ENCODE results near the gene MED22.

MED22 gene

DNA sequence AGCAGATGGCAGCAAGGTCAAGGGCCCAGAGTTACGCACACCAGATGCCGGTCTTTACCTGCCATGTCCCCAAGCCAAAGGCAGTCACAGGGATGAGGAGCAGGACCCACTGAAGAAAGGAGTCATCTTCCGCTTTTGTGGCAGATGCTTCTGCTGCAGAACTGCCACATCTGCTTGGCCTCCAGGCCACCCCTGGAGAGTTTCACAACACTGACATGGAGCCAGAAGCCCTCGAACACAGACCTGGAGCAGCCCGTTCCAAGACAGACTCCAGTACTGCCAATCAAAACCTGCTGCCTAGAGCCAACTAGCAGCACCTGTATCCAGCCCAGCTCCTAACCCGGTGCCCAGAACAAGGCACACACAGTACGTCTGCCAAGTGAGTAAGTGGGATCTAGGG lies 6.8 kb upstream of the MED22 start:
- no peak overlapping the region for H3K4me3 ChIP-seq (ENCODE audit: low read length)
- DNase-seq (ENCODE audit: low read depth): no peak
- TF ChIP-seq, protein P1, sequence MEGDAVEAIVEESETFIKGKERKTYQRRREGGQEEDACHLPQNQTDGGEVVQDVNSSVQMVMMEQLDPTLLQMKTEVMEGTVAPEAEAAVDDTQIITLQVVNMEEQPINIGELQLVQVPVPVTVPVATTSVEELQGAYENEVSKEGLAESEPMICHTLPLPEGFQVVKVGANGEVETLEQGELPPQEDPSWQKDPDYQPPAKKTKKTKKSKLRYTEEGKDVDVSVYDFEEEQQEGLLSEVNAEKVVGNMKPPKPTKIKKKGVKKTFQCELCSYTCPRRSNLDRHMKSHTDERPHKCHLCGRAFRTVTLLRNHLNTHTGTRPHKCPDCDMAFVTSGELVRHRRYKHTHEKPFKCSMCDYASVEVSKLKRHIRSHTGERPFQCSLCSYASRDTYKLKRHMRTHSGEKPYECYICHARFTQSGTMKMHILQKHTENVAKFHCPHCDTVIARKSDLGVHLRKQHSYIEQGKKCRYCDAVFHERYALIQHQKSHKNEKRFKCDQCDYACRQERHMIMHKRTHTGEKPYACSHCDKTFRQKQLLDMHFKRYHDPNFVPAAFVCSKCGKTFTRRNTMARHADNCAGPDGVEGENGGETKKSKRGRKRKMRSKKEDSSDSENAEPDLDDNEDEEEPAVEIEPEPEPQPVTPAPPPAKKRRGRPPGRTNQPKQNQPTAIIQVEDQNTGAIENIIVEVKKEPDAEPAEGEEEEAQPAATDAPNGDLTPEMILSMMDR (conservative IDR thresholded peaks at IDR 0.05; ENCODE audit: low read length): no peak

DNA sequence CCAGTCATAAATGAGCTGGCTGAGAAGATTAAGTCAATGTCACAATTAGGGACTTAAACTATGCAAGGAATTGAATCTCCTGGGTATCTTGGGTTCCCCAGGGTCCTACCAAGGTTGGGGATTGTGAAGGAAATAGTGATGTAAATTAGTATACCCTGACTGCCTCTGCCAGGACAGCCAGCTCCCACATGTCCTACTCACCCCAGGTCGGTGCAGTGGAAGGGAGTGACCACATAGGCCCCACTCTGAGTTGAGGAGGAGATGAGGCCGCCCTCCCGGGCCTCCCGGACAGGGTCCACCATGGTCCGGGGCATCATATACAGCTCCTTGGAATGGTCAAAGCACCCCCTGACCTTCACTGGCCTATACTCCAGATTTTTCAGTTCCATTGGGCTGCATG lies 5.6 kb upstream of the MED22 start:
- DNase-seq (ENCODE audit: low read depth): no peak
- TF ChIP-seq, protein P1 (conservative IDR thresholded peaks at IDR 0.05; ENCODE audit: low read length): no peak
- H3K4me3 ChIP-seq (ENCODE audit: low read length): no peak overlapping the region

DNA sequence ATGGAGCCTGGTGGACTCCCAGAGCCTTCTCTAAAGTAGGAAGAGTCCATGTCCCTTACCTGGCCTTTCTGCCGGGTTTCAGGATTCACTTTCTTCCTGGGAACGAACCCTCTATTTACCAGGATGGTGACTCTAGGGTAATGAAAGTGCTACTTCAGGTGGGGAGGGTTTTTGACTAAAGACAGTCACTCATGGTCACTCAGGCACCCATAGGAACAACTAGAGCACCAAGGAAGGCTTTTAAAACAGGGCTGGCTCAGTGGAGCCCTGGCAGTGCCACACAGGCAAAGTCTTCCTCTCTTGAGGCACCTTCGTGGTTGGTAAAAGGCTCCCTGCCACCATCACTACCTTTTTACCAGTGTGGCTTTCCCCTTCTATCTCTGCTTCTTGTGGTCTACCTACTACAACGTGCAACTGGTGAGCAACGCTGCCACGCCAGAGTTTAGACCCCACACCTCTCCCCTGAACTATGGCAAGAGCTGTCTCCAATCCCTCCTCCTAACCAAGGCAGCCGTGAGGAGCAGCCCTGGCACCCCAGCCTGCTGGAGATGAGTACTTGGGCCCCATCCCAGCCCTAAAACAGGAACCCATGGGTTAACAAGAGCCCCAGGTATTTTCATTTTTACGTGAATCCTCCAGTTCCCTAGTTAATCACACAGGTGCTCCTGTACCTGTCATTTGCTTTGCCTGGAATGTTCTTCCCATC lies 4.9 kb upstream of the MED22 start:
- no peak overlapping the region for H3K4me3 ChIP-seq (ENCODE audit: low read length)
- TF ChIP-seq, protein P1 (conservative IDR thresholded peaks at IDR 0.05; ENCODE audit: low read length): no peak
- no peak for DNase-seq (ENCODE audit: low read depth)

DNA sequence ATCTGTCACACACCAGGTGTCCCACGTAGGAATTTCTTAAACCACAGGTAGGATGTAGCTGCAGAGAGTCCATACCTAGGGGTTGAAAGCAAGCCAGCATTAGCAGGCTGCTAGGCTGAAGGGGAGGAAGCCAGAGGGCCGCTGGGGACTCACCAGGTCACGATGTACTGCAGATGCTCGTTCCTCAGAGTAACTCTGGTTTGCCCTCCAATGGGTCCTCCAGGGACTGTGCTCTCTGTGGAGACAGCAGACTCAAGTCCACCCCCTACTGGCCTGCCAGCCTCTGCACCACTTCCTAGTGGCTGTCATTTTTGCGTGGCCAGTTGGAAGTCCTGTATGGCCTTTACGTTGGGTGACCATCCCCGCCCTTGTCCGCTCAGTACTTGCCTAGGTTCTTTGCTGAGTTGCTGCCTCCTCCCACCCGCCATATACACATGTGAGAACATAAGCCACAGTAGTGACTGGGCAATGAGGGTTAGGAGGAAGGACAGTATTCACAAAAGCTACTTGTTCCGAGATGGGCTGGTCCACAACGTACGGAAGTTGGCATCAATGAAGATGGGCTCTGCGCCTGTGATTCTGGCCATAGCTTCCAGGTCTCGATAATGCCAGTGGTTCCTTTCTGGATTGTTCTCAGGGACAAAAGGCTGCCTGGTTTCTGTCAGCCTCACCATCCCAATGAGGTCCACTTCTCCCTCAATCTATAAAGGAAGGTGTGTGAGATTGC lies 4.1 kb upstream of the MED22 start:
- DNase-seq (ENCODE audit: low read depth): peak; percentile 65
- no peak overlapping the region for H3K4me3 ChIP-seq (ENCODE audit: low read length)
- TF ChIP-seq, protein P1 (conservative IDR thresholded peaks at IDR 0.05; ENCODE audit: low read length): peak; percentile 66

DNA sequence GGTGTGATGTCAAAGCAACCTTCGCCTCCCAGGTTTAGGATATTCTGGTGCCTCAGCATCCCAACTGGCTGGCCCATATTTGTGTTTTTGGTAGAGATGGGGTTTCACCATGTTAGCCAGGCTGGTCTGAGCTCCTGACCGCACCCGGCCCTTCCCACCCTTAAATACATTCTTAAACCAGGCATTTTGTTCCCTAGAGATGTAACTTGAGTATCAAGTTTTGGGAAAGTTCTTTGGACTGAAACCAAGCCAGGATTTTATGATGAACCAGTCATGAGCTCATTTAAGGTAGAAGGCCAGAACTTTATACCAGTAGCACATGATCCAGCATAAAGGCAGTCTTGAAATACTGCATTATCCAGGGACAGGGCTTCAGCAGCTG lies 3.6 kb upstream of the MED22 start:
- TF ChIP-seq, protein P1 (conservative IDR thresholded peaks at IDR 0.05; ENCODE audit: low read length): no peak
- no peak for DNase-seq (ENCODE audit: low read depth)
- no peak overlapping the region for H3K4me3 ChIP-seq (ENCODE audit: low read length)

DNA sequence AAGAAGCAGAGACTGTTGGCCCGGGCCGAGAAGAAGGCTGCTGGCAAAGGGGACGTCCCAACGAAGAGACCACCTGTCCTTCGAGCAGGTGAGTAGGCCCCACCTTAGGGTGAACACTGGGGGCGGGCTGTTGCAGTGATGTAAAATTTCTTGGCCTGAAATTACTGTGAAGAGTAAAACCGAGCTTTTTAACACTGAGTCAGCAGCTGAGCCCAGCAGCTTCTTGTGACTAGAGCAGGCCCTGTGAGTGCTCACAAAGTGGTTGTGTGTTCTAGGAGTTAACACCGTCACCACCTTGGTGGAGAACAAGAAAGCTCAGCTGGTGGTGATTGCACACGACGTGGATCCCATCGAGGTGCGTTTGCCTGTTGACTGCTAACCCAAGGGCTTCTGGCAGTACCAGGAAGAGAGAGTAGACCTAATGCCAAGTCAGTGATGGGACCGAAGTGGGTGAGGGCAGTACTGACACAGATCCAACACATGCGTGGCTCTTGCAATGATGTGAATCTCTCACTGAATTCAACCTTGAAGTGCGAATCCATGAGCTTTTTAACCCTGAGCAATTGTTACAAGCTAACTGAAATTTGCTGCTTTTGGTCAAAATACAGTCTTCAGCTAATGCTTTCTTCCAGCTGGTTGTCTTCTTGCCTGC lies 2.2 kb upstream of the MED22 start:
- no peak for DNase-seq (ENCODE audit: low read depth)
- no peak overlapping the region for H3K4me3 ChIP-seq (ENCODE audit: low read length)
- TF ChIP-seq, protein P1 (conservative IDR thresholded peaks at IDR 0.05; ENCODE audit: low read length): no peak
